Measurements from ENCODE around the gene HYAL3. TPM values are rescaled to one million over a fixed set of nuclear protein-coding genes. Genes with fewer than 3 reads are reported as not detected.

HYAL3 gene
- total RNA-seq, 2 donors from 2014 or later = 2.6 to 3.3 TPM

DNA sequence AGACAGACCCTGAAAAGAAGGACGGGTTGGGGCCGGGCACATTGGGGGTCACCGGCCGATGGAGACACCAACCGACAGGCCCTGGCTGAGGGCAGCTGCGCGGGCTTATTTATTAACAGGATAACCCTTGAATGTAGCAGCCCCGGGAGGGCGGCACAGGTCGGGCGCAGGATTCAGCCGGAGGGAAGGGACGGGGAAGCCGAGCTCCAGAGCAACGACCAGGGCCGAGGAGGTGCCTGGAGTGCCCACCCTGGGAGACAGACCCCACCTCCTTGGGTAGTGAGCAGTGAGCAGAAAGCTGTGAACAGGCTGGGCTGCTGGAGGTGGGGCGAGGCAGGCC lies 22.5 kb downstream of the HYAL3 start:
- TF ChIP-seq CTCF (conservative IDR thresholded peaks at IDR 0.05) = no peak
- WGBS, 2 experiments (ENCODE audit: insufficient coverage in 1 of 2, insufficient read length in 1 of 2) = 93 to 96% methylated on average over 16 to 17 of the region's 17 CpGs
- Histone ChIP-seq H3K27ac (ENCODE audit: low read depth, low read length) (no peak overlapping the region), H3K36me3 (ENCODE audit: control insufficient read depth, insufficient read depth, low read length) (no peaks in the 10 kb centered on the region), H3K4me1 (ENCODE audit: control insufficient read depth, insufficient read depth, low read length) (no peaks in the 10 kb centered on the region), H3K9ac (ENCODE audit: extremely low read depth, low read length, poor library complexity, severe bottlenecking) (no peak overlapping the region), H3K4me3 (ENCODE audit: low read length) (no peak overlapping the region), H3K27me3 (ENCODE audit: control insufficient read depth, insufficient read depth, low read length, poor library complexity, severe bottlenecking) (peaks cover 39% of the 10 kb centered on the region), H3K9me3 (ENCODE audit: control insufficient read depth, low read length) (no peaks in the 10 kb centered on the region)
- DNase-seq = no peak
- H3K9me3 Mint-ChIP-seq = peaks cover 7% of the 10 kb centered on the region
- no peaks in the 10 kb centered on the region for H3K36me3 Mint-ChIP-seq (ENCODE audit: low read depth)
- H3K4me1 Mint-ChIP-seq = peaks cover 13% of the 10 kb centered on the region
- no peak overlapping the region for H3K27ac Mint-ChIP-seq
- H3K4me3 Mint-ChIP-seq = no peak overlapping the region
- peaks cover 71% of the 10 kb centered on the region for H3K27me3 Mint-ChIP-seq (ENCODE audit: insufficient read depth)

DNA sequence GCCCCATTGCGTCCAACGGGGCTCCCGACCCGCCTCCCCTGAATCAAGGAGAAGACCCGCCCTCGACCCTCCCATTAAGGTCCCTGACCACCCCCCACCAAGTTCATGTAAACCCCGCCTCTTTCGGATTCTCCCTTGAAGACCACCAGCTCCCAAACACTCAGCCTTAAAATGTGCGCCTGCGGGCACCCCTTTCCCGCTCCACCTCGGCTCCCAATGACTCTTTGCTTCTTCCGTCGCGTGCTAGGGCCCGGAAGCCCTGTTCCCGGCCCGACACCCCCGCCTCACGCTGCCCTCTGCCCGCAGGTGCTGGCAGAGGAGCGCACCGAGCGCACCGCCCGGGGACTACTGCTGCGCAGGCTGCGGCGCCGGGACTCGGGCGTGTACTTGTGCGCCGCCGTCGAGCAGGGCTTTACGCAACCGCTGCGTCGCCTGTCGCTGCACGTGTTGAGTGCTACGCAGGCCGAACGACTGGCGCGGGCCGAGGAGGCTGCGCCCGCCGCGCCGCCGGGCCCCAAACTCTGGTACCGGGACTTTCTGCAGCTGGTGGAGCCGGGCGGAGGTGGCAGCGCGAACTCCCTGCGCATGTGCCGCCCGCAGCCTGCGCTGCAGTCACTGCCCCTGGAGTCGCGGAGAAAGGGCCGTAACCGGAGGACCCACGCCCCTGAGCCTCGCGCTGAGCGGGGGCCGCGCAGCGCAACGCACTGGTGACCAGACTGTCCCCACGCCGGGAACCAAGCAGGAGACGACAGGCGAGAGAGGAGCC lies 23.0 kb downstream of the HYAL3 start:
- H3K4me1 Mint-ChIP-seq = peaks cover 13% of the 10 kb centered on the region
- Histone ChIP-seq H3K36me3 (ENCODE audit: control insufficient read depth, insufficient read depth, low read length) (no peaks in the 10 kb centered on the region), H3K27ac (ENCODE audit: low read depth, low read length) (no peak overlapping the region), H3K9ac (ENCODE audit: extremely low read depth, low read length, poor library complexity, severe bottlenecking) (no peak overlapping the region), H3K4me3 (ENCODE audit: low read length) (no peak overlapping the region), H3K9me3 (ENCODE audit: control insufficient read depth, low read length) (no peaks in the 10 kb centered on the region), H3K4me1 (ENCODE audit: control insufficient read depth, insufficient read depth, low read length) (no peaks in the 10 kb centered on the region), H3K27me3 (ENCODE audit: control insufficient read depth, insufficient read depth, low read length, poor library complexity, severe bottlenecking) (peaks cover 39% of the 10 kb centered on the region)
- H3K27ac Mint-ChIP-seq = no peak overlapping the region
- DNase-seq = peak; percentile 79
- H3K4me3 Mint-ChIP-seq = peak overlapping the region; percentile 44
- H3K27me3 Mint-ChIP-seq (ENCODE audit: insufficient read depth) = peaks cover 71% of the 10 kb centered on the region
- TF ChIP-seq CTCF (conservative IDR thresholded peaks at IDR 0.05) = no peak
- H3K9me3 Mint-ChIP-seq = peaks cover 7% of the 10 kb centered on the region
- WGBS, 2 experiments (ENCODE audit: insufficient coverage in 1 of 2, insufficient read length in 1 of 2) = 83 to 89% methylated on average over 70 to 79 of the region's 79 CpGs
- H3K36me3 Mint-ChIP-seq (ENCODE audit: low read depth) = no peaks in the 10 kb centered on the region

GRCh38 chr3:50275141-50275995 lies 23.8 kb downstream of the HYAL3 start:
- no peaks in the 10 kb centered on the region for H3K4me1 ChIP-seq (ENCODE audit: control insufficient read depth, insufficient read depth, low read length)
- no peak for TF ChIP-seq CTCF (conservative IDR thresholded peaks at IDR 0.05)
- 17 to 29% methylated on average over 36 to 65 of the region's 65 CpGs for WGBS, 2 experiments (ENCODE audit: insufficient coverage in 1 of 2, insufficient read length in 1 of 2)
- no peak overlapping the region for H3K9ac ChIP-seq (ENCODE audit: extremely low read depth, low read length, poor library complexity, severe bottlenecking)
- H3K4me3 Mint-ChIP-seq = peak overlapping the region; percentile 44
- no peaks in the 10 kb centered on the region for H3K9me3 ChIP-seq (ENCODE audit: control insufficient read depth, low read length)
- no peak overlapping the region for H3K27ac Mint-ChIP-seq
- peak overlapping the region; percentile 53 for H3K4me3 ChIP-seq (ENCODE audit: low read length)
- peaks cover 13% of the 10 kb centered on the region for H3K4me1 Mint-ChIP-seq
- H3K36me3 Mint-ChIP-seq (ENCODE audit: low read depth) = no peaks in the 10 kb centered on the region
- no peak overlapping the region for H3K27ac ChIP-seq (ENCODE audit: low read depth, low read length)
- H3K27me3 ChIP-seq (ENCODE audit: control insufficient read depth, insufficient read depth, low read length, poor library complexity, severe bottlenecking) = peaks cover 39% of the 10 kb centered on the region
- peak; percentile 79 for DNase-seq
- no peaks in the 10 kb centered on the region for H3K36me3 ChIP-seq (ENCODE audit: control insufficient read depth, insufficient read depth, low read length)
- H3K27me3 Mint-ChIP-seq (ENCODE audit: insufficient read depth) = peaks cover 71% of the 10 kb centered on the region
- peaks cover 7% of the 10 kb centered on the region for H3K9me3 Mint-ChIP-seq

Measured in endodermal cell (in vitro differentiated cells).